Caki2 (cell line): ENCODE data around the gene PRIMPOL. TPM values are rescaled to one million over a fixed set of nuclear protein-coding genes. Genes with fewer than 3 reads are reported as not detected.
A peak's percentile ranks its signal among the peaks of the same experiment; 100 is the strongest.
"Not testable (repeated sequence)": the region's sequence is repeated elsewhere in the genome, so short reads cannot be mapped to it uniquely, and the experiment has no call there.

Source experiments
- DNase-seq: peaks from one replicate; pipeline ENCODE4 v3.0.0-alpha.2; 2015; ENCODE audit warnings: low read depth
- in situ Hi-C: cut with HindIII; loops from 2 replicates; pipeline ENCODE4 v1.10.0; 2016; ENCODE audit warnings: low sequenced_read_pairs, low pct_unique_long_range_greater_than_20kb, mixed read lengths
- total RNA-seq: library from RNA; depleted of rRNA; stranded (reverse); fragments of >200 nt; shearing (Covaris generic); gene quantifications from 2 replicates; pipeline ENCODE4 v1.2.3, GENCODE V29; 2014; ENCODE audit warnings: low replicate concordance

The PRIMPOL gene
- total RNA-seq, 1 experiment from 2014 or later = 30.4 TPM

GRCh38 chr4:184635381-184635780 is 14.2 kb upstream of the PRIMPOL start:
- no peak for DNase-seq
- in situ Hi-C loops = no loop called here

GRCh38 chr4:184636144-184636543 is 13.4 kb upstream of the PRIMPOL start:
- in situ Hi-C loops = no loop called here
- no peak for DNase-seq

GRCh38 chr4:184636897-184637296 is 12.6 kb upstream of the PRIMPOL start:
- DNase-seq = no peak
- in situ Hi-C loops = no loop called here

- no peak for DNase-seq
- in situ Hi-C loops = no loop called here
Measured at GRCh38 chr4:184641022-184641421, 8.5 kb upstream of the PRIMPOL start.

- no peak for DNase-seq
- in situ Hi-C loops = no loop called here
Measured at GRCh38 chr4:184641451-184641850, 8.1 kb upstream of the PRIMPOL start.

- in situ Hi-C loops = no loop called here
- DNase-seq = no peak
Measured at GRCh38 chr4:184643731-184644130, 5.8 kb upstream of the PRIMPOL start.

- DNase-seq = peak; percentile 70
- in situ Hi-C loops = no loop called here
Measured at GRCh38 chr4:184644553-184645307, 4.8 kb upstream of the PRIMPOL start.

- DNase-seq = no peak
- in situ Hi-C loops = no loop called here
Measured at GRCh38 chr4:184645904-184646610, 3.5 kb upstream of the PRIMPOL start.

GRCh38 chr4:184647266-184648053 is 2.1 kb upstream of the PRIMPOL start:
- peak; percentile 18 for DNase-seq
- in situ Hi-C loops = no loop called here

- in situ Hi-C loops = no loop called here
Measured at GRCh38 chr4:184648054-184648312, 1.6 kb upstream of the PRIMPOL start.

GRCh38 chr4:184648313-184649025 is 1.1 kb upstream of the PRIMPOL start:
- DNase-seq = peak; percentile 48
- in situ Hi-C loops = no loop called here

More at GRCh38 chr4:184648054-184648312, 1.6 kb upstream of the PRIMPOL start:
- DNase-seq = no peak

- in situ Hi-C loops = no loop called here
- DNase-seq = no peak
Measured at GRCh38 chr4:184649971-184650855, 675 bp downstream of the PRIMPOL start.

GRCh38 chr4:184651899-184652298 is 2.4 kb downstream of the PRIMPOL start:
- in situ Hi-C loops = no loop called here
- no peak for DNase-seq

GRCh38 chr4:184652681-184653080 is 3.1 kb downstream of the PRIMPOL start:
- DNase-seq, in situ Hi-C loops: not testable (repeated sequence)

GRCh38 chr4:184653650-184654049 is 4.1 kb downstream of the PRIMPOL start:
- DNase-seq = no peak
- in situ Hi-C loops = no loop called here

- no peak for DNase-seq
- in situ Hi-C loops = no loop called here
Measured at GRCh38 chr4:184655889-184656869, 6.6 kb downstream of the PRIMPOL start.

GRCh38 chr4:184657144-184657543 is 7.6 kb downstream of the PRIMPOL start:
- in situ Hi-C loops = no loop called here
- no peak for DNase-seq
